Measurements from ENCODE around the gene U2AF2. TPM values are rescaled to one million over a fixed set of nuclear protein-coding genes. Genes with fewer than 3 reads are reported as not detected.

The U2AF2 gene
- total and polyA plus RNA-seq, 8 donors = 53.2 to 463 (median 114) TPM

- no peak for TF ChIP-seq EP300 (IDR thresholded peaks at IDR 0.05)
- TF ChIP-seq POLR2AphosphoS5 (IDR thresholded peaks at IDR 0.05) = peak in 1 of 3 donors; percentile 58
- no peak for TF ChIP-seq POLR2A (IDR thresholded peaks at IDR 0.05)
- peak in 5 of 7 experiments; percentile 15 to 57 (median 28) for TF ChIP-seq CTCF (IDR thresholded peaks at IDR 0.05)
- 13 to 17% (median 16%) methylated on average over 29 to 38 of the region's 38 CpGs for WGBS, 5 donors
- intact Hi-C loops (cut with DNase I; ENCODE audit: low total_unique reads) = no loop called here
- Histone ChIP-seq H3K9me3 (no peaks in the 10 kb centered on the region), H3K4me3 (peak overlapping the region; percentile 74 to 98 (median 97)), H3K4me1 (peaks cover 54 to 92% (median 89%) of the 10 kb centered on the region in 4 donors), H3K36me3 (peaks cover 7 to 15% (median 7%) of the 10 kb centered on the region in 4 donors), H3K27ac (peak overlapping the region; percentile 89 to 97 (median 95)), H3K27me3 (peaks cover 0 to 6% (median 0%) of the 10 kb centered on the region in 3 donors)
- peak; percentile 71 to 91 for DNase-seq
Measured at GRCh38 chr19:55640043-55640576, 14.7 kb upstream of the U2AF2 start.

DNA sequence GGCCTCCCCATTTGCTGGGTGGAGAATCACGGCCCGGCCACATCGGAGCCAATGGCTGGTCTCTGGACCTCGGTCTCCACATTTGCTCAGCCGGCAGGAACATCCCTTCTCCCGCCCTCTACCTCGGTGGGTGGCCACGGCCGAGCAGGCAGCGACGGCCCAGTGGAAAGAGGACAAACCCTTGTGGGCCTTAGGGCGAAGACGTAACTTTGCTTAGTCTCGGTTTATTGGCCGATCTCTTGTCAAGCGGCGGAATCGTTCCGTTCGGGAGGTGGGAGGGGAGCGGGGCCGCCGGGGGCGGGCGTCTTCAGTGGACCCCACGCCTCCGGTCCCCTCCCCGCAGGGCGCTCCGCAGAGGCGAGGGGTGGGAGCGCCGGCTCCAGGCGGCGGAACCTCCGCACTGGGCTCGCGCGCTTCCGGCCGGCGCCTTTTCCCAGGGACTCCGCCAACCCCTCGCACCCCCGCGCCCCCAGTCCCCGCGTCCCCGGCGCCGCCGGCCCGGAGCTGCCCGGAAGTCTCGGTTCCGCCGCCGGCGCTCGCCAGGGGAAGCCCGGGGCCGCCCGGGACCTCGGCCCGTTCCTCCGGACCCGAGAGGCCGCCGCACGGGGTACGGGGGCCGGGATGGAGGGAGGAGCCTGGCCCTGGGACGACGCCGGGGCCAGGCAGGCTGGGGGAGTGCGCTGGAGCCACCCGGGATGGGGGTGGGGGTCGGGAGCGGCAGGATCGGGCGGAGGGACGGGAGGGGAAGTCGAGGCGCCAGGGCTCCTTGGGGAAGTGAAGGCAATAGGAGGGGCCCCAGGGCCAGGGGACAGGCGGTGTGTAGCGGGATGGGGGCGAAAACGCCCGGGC, 14.0 kb upstream of the U2AF2 start, which contains the start of gene ZNF580:
TSS of gene ZNF580 (plus strand) at position 426 of the 849 bp plus-strand sequence. CDS start 1,507 bp downstream, outside the sequence.
- DNase-seq = peak; percentile 63 to 89
- Histone ChIP-seq H3K4me3 (peak within 1 kb of the TSS; percentile 74 to 98 (median 97)), H3K27ac (peak within 1 kb of the TSS; percentile 89 to 97 (median 95)), H3K9me3 (no peaks in the 10 kb centered on the region), H3K4me1 (peaks cover 51 to 90% (median 87%) of the 10 kb centered on the region in 4 donors), H3K36me3 (peaks cover 11 to 22% (median 14%) of the 10 kb centered on the region in 4 donors), H3K27me3 (peaks cover 0 to 6% (median 0%) of the 10 kb centered on the region in 3 donors)
- intact Hi-C loops (cut with DNase I; ENCODE audit: low total_unique reads) = no loop called here
- no peak for TF ChIP-seq POLR2A (IDR thresholded peaks at IDR 0.05)
- TF ChIP-seq POLR2AphosphoS5 (IDR thresholded peaks at IDR 0.05) = peak in 2 of 3 donors; percentile 13 to 33
- 0 to 2% (median 1%) methylated on average over 31 to 89 of the region's 89 CpGs for WGBS, 5 donors

DNA sequence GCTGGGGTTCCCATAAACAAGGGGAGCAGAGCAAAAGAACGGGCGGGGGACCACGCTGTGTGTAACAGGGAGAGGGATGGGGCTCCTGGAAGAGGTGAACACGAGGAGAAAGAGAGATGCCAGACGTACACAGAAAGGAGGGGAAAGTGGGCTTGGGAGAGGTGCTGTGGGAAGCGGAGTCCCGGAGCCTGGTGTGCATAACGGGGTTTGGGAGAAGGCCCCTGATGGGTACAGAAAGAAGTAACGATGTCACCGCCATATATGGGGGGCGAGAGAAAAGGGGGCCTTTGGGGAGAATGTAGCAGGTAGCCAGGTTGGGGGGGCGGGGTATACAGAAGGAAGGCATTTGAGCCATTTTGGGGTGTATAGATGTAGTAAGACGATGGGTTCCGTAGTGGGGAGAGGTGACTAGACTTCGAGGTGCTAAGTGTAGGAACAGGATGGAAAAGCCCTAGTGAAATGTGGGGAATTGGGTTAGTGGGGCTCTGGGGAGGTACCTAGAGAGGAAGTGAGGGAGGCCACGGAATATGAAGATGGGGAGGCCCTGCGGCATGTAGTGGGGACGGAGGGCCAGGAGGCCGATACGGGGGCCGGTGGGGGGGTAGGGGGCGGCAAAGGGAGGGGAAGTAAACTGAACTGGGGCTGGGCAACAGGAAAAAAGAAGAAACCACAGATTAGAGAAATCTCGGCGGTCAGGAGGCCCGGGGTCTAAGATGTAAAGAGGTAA, 13.2 kb upstream of the U2AF2 start:
- Histone ChIP-seq H3K9me3 (no peaks in the 10 kb centered on the region), H3K4me3 (peak overlapping the region; percentile 74 to 98 (median 97)), H3K27ac (peak overlapping the region; percentile 89 to 97 (median 95)), H3K36me3 (peaks cover 11 to 24% (median 18%) of the 10 kb centered on the region in 4 donors), H3K4me1 (peaks cover 43 to 84% (median 81%) of the 10 kb centered on the region in 4 donors), H3K27me3 (peaks cover 0 to 6% (median 0%) of the 10 kb centered on the region in 3 donors)
- no peak for DNase-seq
- 1 to 2% (median 2%) methylated on average over 25 of the region's 25 CpGs for WGBS, 5 donors
- intact Hi-C loops (cut with DNase I; ENCODE audit: low total_unique reads) = no loop called here
- TF ChIP-seq EP300 (IDR thresholded peaks at IDR 0.05) = no peak
- TF ChIP-seq POLR2AphosphoS5 (IDR thresholded peaks at IDR 0.05) = no peak
- no peak for TF ChIP-seq CTCF (IDR thresholded peaks at IDR 0.05)
- no peak for TF ChIP-seq POLR2A (IDR thresholded peaks at IDR 0.05)

DNA sequence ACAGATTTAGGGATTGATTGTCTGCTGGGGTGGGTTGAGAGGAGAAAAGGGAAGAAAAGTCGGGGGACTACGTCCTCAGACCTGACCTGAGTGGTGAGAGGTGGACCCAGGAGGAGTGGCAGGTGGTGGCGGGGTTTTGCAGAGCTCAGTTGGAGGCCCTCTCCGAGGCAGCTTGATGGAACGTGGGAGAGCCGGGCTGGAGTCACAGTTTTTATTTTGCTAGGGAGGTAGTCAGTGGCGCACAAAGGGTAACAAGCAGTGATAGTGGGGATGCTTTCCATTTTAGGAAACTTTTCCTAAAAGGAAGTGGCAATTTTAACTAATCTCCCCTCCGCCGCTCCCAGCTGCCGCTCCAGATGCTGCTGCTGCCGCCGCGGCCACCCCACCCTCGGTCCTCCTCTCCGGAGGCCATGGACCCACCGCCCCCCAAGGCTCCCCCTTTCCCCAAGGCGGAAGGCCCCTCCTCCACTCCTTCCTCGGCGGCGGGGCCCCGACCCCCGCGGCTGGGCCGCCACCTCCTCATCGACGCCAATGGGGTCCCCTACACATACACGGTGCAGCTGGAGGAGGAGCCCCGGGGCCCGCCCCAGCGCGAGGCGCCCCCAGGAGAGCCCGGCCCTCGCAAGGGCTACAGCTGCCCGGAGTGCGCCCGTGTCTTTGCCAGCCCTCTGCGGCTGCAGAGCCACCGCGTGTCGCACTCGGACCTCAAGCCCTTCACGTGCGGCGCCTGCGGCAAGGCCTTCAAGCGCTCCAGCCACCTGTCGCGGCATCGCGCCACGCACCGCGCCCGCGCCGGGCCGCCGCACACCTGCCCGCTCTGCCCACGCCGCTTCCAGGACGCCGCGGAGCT, 12.5 kb upstream of the U2AF2 start:
- DNase-seq = peak; percentile 39 to 63
- peaks cover 43 to 84% (median 80%) of the 10 kb centered on the region in 4 donors for H3K4me1 ChIP-seq
- H3K4me3 ChIP-seq = peak overlapping the region; percentile 74 to 98 (median 97)
- H3K36me3 ChIP-seq = peaks cover 11 to 24% (median 18%) of the 10 kb centered on the region in 4 donors
- intact Hi-C loops (cut with DNase I; ENCODE audit: low total_unique reads) = no loop called here
- peaks cover 0 to 6% (median 0%) of the 10 kb centered on the region in 3 donors for H3K27me3 ChIP-seq
- 1 to 2% (median 1%) methylated on average over 10 to 65 of the region's 65 CpGs for WGBS, 5 donors
- TF ChIP-seq EP300 (IDR thresholded peaks at IDR 0.05) = no peak
- TF ChIP-seq POLR2A (IDR thresholded peaks at IDR 0.05) = no peak
- TF ChIP-seq POLR2AphosphoS5 (IDR thresholded peaks at IDR 0.05) = peak in 1 of 3 donors; percentile 26
- no peaks in the 10 kb centered on the region for H3K9me3 ChIP-seq
- peak overlapping the region; percentile 91 to 97 (median 95) for H3K27ac ChIP-seq

Measured in stomach (tissue), 9 donors.